Ishikawa (cell line): ENCODE data around the gene CAMK4.

Experiments used
- NFIC ChIP-seq: IDR thresholded peaks from 2 replicates; pipeline ENCODE4 v1.6.1; 2012
- TAF1 ChIP-seq: IDR thresholded peaks from 2 replicates; pipeline ENCODE4 v1.6.1; 2012; ENCODE audit warnings: low read depth, mild to moderate bottlenecking
- TF ChIP-seq, protein P1 (sequence below): IDR thresholded peaks from 2 replicates; pipeline ENCODE4 v1.6.1; 2012; ENCODE audit warnings: low read depth, mild to moderate bottlenecking

DNA sequence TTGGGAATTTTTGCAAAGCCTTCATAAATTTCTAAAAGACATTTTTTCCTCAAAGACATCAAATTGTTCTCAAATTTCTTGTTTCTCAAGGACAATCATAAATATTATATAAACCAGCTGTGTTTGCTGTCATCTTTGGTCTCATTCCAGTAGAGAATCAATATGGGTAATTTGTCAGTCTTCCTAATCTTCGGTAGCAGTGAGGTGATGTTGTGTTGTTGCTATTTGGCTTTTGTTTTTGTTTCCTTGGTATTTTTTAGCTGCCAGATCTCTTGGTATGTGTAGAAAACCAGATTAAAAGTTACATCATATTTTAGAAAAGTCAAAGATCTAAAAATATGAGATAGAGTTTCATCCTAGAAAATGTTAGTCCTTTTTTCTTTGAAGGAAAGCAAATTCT, 87.5 kb downstream of the CAMK4 start:
- no peak for TF ChIP-seq NFIC
- no peak for TF ChIP-seq TAF1
- TF ChIP-seq, protein P1, sequence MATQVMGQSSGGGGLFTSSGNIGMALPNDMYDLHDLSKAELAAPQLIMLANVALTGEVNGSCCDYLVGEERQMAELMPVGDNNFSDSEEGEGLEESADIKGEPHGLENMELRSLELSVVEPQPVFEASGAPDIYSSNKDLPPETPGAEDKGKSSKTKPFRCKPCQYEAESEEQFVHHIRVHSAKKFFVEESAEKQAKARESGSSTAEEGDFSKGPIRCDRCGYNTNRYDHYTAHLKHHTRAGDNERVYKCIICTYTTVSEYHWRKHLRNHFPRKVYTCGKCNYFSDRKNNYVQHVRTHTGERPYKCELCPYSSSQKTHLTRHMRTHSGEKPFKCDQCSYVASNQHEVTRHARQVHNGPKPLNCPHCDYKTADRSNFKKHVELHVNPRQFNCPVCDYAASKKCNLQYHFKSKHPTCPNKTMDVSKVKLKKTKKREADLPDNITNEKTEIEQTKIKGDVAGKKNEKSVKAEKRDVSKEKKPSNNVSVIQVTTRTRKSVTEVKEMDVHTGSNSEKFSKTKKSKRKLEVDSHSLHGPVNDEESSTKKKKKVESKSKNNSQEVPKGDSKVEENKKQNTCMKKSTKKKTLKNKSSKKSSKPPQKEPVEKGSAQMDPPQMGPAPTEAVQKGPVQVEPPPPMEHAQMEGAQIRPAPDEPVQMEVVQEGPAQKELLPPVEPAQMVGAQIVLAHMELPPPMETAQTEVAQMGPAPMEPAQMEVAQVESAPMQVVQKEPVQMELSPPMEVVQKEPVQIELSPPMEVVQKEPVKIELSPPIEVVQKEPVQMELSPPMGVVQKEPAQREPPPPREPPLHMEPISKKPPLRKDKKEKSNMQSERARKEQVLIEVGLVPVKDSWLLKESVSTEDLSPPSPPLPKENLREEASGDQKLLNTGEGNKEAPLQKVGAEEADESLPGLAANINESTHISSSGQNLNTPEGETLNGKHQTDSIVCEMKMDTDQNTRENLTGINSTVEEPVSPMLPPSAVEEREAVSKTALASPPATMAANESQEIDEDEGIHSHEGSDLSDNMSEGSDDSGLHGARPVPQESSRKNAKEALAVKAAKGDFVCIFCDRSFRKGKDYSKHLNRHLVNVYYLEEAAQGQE = no peak
